ENCODE measurements around the gene ADGRA3.

The ADGRA3 gene

GRCh38 chr4:22510750-22511149 is 5.1 kb downstream of the ADGRA3 start:
- TF ChIP-seq SIN3A (IDR thresholded peaks at IDR 0.05; ENCODE audit: borderline replicate concordance, insufficient read depth, low read length) (no peak), TAF1 (IDR thresholded peaks at IDR 0.05; ENCODE audit: borderline replicate concordance, insufficient read depth, low read length) (no peak), POLR2AphosphoS5 (IDR thresholded peaks at IDR 0.05; ENCODE audit: low read depth, low read length) (no peak), FOXP2 (optimal IDR thresholded peaks at IDR 0.05; ENCODE audit: borderline replicate concordance, extremely low read depth, extremely low read length, insufficient read depth) (no peak)
- TF ChIP-seq, protein P1, sequence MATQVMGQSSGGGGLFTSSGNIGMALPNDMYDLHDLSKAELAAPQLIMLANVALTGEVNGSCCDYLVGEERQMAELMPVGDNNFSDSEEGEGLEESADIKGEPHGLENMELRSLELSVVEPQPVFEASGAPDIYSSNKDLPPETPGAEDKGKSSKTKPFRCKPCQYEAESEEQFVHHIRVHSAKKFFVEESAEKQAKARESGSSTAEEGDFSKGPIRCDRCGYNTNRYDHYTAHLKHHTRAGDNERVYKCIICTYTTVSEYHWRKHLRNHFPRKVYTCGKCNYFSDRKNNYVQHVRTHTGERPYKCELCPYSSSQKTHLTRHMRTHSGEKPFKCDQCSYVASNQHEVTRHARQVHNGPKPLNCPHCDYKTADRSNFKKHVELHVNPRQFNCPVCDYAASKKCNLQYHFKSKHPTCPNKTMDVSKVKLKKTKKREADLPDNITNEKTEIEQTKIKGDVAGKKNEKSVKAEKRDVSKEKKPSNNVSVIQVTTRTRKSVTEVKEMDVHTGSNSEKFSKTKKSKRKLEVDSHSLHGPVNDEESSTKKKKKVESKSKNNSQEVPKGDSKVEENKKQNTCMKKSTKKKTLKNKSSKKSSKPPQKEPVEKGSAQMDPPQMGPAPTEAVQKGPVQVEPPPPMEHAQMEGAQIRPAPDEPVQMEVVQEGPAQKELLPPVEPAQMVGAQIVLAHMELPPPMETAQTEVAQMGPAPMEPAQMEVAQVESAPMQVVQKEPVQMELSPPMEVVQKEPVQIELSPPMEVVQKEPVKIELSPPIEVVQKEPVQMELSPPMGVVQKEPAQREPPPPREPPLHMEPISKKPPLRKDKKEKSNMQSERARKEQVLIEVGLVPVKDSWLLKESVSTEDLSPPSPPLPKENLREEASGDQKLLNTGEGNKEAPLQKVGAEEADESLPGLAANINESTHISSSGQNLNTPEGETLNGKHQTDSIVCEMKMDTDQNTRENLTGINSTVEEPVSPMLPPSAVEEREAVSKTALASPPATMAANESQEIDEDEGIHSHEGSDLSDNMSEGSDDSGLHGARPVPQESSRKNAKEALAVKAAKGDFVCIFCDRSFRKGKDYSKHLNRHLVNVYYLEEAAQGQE (IDR thresholded peaks at IDR 0.05; ENCODE audit: insufficient read depth in 1 of 2, low read depth in 2 of 2, low read length in 2 of 2) = no peak

DNA sequence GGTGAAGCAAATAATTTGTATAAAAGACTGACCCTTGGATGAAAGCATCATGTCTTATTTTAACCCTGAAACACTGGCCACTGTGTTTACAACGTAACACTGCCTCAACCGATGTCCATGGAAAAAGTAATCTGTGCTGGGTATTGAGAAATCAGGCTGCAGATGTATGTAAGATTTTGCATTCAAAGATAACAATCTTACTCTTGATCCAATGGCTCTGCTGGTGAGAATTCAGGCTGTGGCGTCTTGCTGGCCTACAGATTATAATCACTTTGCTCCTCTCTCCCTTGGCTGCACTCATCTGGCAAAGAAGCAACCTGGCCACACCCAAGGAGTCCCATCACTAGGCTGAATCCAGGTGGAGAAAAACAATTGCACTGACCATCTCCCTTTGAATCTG is 7.5 kb downstream of the ADGRA3 start:
- TF ChIP-seq TAF1 (IDR thresholded peaks at IDR 0.05; ENCODE audit: borderline replicate concordance, insufficient read depth, low read length) = no peak
- no peak for TF ChIP-seq SIN3A (IDR thresholded peaks at IDR 0.05; ENCODE audit: borderline replicate concordance, insufficient read depth, low read length)
- no peak for TF ChIP-seq POLR2AphosphoS5 (IDR thresholded peaks at IDR 0.05; ENCODE audit: low read depth, low read length)
- TF ChIP-seq, protein P1 (IDR thresholded peaks at IDR 0.05; ENCODE audit: insufficient read depth in 1 of 2, low read depth in 2 of 2, low read length in 2 of 2) = no peak
- no peak for TF ChIP-seq FOXP2 (optimal IDR thresholded peaks at IDR 0.05; ENCODE audit: borderline replicate concordance, extremely low read depth, extremely low read length, insufficient read depth)

DNA sequence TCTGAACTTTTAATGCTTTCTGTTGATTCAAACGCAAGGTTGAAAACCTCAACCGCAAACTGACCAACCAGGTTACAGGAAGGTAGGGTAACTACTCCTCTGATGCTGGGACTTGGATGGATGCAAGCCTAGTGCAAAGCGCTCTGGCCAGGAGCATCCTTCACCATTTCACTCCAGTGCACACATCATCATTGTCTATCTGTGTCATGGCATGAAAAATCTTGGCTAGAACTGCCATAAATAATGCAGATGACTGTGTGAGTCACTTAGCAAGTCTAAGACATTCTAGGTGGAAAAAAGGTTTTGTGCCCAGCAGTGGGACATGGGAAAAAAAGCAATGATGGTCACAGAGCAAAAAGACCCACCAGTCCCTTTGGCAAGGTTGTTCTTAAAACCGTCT is 10.9 kb downstream of the ADGRA3 start:
- TF ChIP-seq, protein P1 (IDR thresholded peaks at IDR 0.05; ENCODE audit: insufficient read depth in 1 of 2, low read depth in 2 of 2, low read length in 2 of 2) = no peak

DNA sequence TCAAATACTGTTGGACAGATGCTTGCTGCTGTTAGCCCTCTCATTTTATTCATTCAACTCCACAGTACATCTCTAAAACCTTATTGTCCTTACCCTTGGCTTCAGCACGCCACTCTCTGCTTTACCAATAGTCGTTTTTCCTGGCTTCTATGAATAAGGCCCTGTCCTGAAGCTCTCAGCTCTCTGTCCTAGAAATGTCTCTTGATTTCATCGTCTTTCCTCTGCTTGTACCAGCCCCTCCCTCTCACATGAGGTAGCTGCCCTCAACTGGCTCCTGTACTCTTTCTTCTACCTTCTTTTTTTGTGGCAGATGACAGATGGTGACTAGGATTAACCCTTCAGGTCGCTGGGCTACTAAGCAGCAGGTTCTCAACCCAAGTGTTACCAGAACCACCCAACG is 11.4 kb downstream of the ADGRA3 start:
- TF ChIP-seq POLR2AphosphoS5 (IDR thresholded peaks at IDR 0.05; ENCODE audit: low read depth, low read length) (no peak), TAF1 (IDR thresholded peaks at IDR 0.05; ENCODE audit: borderline replicate concordance, insufficient read depth, low read length) (no peak), SIN3A (IDR thresholded peaks at IDR 0.05; ENCODE audit: borderline replicate concordance, insufficient read depth, low read length) (no peak), FOXP2 (optimal IDR thresholded peaks at IDR 0.05; ENCODE audit: borderline replicate concordance, extremely low read depth, extremely low read length, insufficient read depth) (no peak)
- TF ChIP-seq, protein P1 (IDR thresholded peaks at IDR 0.05; ENCODE audit: insufficient read depth in 1 of 2, low read depth in 2 of 2, low read length in 2 of 2) = no peak
